Esophagus squamous epithelium (tissue), 5 donors: ENCODE data around the gene CLCNKA. TPM values are rescaled to one million over a fixed set of nuclear protein-coding genes. Genes with fewer than 3 reads are reported as not detected.
"Not testable (repeated sequence)": the region's sequence is repeated elsewhere in the genome, so short reads cannot be mapped to it uniquely, and the experiment has no call there.

Experiments
- DNase-seq: peaks from one replicate; lab custom pipeline; 2025; lab: John Stamatoyannopoulos, UW
- H3K27ac ChIP-seq, 4 donors: fragments of 200-600 bp; sonication (generic); one replicate each; pipeline ENCODE4 v1.5.1; 2016 to 2019; ENCODE audit warnings: mild to moderate bottlenecking in 1 of 4
- H3K27me3 ChIP-seq, 4 donors: fragments of 200-600 bp; sonication (generic); 1 replicate in 3 of 4; 2 replicates in 1 of 4; pipeline versions ENCODE4 v1.5.1 to v1.6.0; 2017 to 2021; ENCODE audit warnings: antibody characterized with exemption in 1 of 4
- H3K36me3 ChIP-seq, 3 donors: fragments of 200-600 bp; sonication (generic); one replicate each; pipeline ENCODE4 v1.5.1; 2016 to 2019
- H3K4me1 ChIP-seq, 3 donors: fragments of 200-600 bp; sonication (generic); one replicate each; pipeline ENCODE4 v1.5.1; 2017 to 2019
- H3K4me3 ChIP-seq, 4 donors: fragments of 200-600 bp; sonication (generic); 1 replicate in 3 of 4; 2 replicates in 1 of 4; pipeline ENCODE4 v1.5.1; 2016 to 2019; ENCODE audit warnings: mild to moderate bottlenecking in 2 of 4, moderate library complexity in 1 of 4
- H3K9me3 ChIP-seq, 3 donors: fragments of 200-600 bp; sonication (generic); one replicate each; pipeline ENCODE4 v1.5.1; 2016 to 2019
- POLR2A ChIP-seq, 4 donors: fragments of 450-650 bp; IDR thresholded peaks; one replicate each; pipeline ENCODE4 v1.6.1; 2017; ENCODE audit warnings: antibody characterized with exemption in 4 of 4, mild to moderate bottlenecking in 4 of 4, moderate library complexity in 3 of 4
- WGBS, 2 donors: methylation state at CpG; one replicate each; pipeline ENCODE4 v1.1.5; 2018; 5-methylcytosine and 5-hydroxymethylcytosine counted together
- intact Hi-C: fragments of 100-400 bp; cut with DNase I; formaldehyde crosslinking; loops from one replicate; pipeline ENCODE4 v1.15.0; 2022
- total RNA-seq, 4 donors: library from RNA; depleted of rRNA; stranded (reverse); fragments of >200 nt; gene quantifications; one replicate each; pipeline ENCODE4 v1.1.0, GENCODE V29; 2016
- TF ChIP-seq, protein P1 (sequence below), 6 experiments: fragments of 450-650 bp in 4 of 6; fragments of 200-600 bp in 2 of 6; sonication (generic) in 2 of 6; IDR thresholded peaks; one replicate each; pipeline ENCODE4 v1.5.1; 2016 to 2019; ENCODE audit warnings: antibody characterized with exemption in 6 of 6, mild to moderate bottlenecking in 4 of 6, moderate library complexity in 4 of 6
- donor health status: DM: yes; HTN: yes; CAD: no.

The CLCNKA gene
- total RNA-seq, 4 donors from 2014 or later, result not detected

DNA sequence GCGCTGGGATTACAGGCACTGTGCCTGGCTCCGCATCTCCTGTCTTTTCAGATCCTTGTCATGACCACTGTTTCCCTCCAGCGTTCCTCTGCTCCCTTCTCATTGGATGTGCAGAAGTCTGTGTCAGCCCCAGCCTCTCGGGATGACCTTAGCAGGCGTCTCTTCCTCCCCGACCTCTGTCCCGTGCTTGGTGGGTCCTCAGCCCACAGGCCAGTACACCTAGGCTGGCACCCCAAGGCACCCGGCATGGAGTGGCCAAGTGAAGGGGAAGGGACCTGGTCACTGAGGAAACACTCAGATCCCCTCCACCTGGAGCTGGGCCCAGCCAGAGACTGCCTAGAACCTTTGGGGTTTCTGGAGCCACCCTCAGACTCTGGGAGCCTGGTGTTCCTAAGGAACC is 19.4 kb downstream of the CLCNKA start:
- Histone ChIP-seq H3K4me1 (no peaks in the 10 kb centered on the region), H3K4me3 (no peak overlapping the region), H3K9me3 (no peaks in the 10 kb centered on the region), H3K36me3 (no peaks in the 10 kb centered on the region), H3K27ac (no peak overlapping the region), H3K27me3 (peaks cover 0 to 3% (median 0%) of the 10 kb centered on the region in 4 donors)
- TF ChIP-seq, protein P1, sequence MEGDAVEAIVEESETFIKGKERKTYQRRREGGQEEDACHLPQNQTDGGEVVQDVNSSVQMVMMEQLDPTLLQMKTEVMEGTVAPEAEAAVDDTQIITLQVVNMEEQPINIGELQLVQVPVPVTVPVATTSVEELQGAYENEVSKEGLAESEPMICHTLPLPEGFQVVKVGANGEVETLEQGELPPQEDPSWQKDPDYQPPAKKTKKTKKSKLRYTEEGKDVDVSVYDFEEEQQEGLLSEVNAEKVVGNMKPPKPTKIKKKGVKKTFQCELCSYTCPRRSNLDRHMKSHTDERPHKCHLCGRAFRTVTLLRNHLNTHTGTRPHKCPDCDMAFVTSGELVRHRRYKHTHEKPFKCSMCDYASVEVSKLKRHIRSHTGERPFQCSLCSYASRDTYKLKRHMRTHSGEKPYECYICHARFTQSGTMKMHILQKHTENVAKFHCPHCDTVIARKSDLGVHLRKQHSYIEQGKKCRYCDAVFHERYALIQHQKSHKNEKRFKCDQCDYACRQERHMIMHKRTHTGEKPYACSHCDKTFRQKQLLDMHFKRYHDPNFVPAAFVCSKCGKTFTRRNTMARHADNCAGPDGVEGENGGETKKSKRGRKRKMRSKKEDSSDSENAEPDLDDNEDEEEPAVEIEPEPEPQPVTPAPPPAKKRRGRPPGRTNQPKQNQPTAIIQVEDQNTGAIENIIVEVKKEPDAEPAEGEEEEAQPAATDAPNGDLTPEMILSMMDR (IDR thresholded peaks at IDR 0.05), result no peak
- no peak for TF ChIP-seq POLR2A (IDR thresholded peaks at IDR 0.05)
- WGBS, 2 donors, result 43 to 83% methylated on average over 2 to 8 of the region's 8 CpGs
- no peak for DNase-seq
- intact Hi-C loops, result no loop called here

DNA sequence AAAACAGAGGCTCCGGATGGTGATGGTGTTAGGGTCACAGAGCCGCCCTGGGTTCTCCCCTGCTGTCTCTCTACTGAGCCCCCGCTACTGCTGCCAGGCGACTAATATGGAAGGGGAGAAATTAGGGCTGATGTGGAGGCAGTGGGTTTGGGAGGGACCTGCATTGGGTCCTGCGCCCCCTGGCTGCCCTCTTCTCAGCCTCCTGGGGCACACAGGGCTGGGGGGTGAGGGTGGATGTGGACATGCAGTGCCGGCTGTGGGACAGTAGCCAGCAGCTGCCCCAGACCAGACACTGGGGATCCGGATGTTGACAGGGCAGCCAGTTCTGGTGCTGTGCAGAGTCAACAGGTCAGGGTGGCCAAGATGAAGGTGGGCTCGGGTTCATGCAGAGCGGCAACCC is 20.3 kb downstream of the CLCNKA start:
- intact Hi-C loops, result no loop called here
- no peak overlapping the region for H3K4me3 ChIP-seq
- no peaks in the 10 kb centered on the region for H3K9me3 ChIP-seq
- no peak overlapping the region for H3K27ac ChIP-seq
- peaks cover 0 to under 1% (median 0%) of the 10 kb centered on the region in 4 donors for H3K27me3 ChIP-seq
- whole genome bisulfite sequencing, 2 donors, result 61 to 73% methylated on average over 3 to 5 of the region's 9 CpGs
- no peak for DNase-seq
- H3K4me1 ChIP-seq, result no peaks in the 10 kb centered on the region
- no peaks in the 10 kb centered on the region for H3K36me3 ChIP-seq
- no peak for TF ChIP-seq POLR2A (IDR thresholded peaks at IDR 0.05)
- TF ChIP-seq, protein P1 (IDR thresholded peaks at IDR 0.05), result no peak

DNA sequence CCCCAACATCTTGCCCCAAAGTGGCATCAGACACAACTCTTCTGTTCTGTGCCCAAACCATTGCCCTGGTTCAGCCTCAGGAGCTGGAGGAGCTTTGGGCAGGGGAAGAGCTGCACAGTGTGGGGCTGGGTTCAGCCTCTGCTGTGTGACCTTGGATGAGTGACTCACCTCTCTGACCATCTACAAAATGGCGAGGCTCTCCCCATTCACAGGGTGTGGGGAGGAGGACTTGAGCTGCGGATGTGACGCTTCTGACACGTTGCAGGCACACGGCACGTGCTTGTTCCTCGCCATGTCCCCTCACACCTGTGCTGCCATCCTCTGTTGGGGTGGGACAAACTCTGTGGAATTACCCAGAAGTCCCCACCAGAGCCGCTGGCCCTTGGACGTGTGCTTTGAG is 20.8 kb downstream of the CLCNKA start:
- WGBS, 2 donors, result 88% methylated on average over 7 of the region's 9 CpGs; no CpG with 5 or more reads in 1 of the 2 donors
- H3K4me1 ChIP-seq, H3K4me3 ChIP-seq, DNase-seq, H3K27me3 ChIP-seq, H3K9me3 ChIP-seq, H3K36me3 ChIP-seq, intact Hi-C loops, H3K27ac ChIP-seq: not testable (repeated sequence)

DNA sequence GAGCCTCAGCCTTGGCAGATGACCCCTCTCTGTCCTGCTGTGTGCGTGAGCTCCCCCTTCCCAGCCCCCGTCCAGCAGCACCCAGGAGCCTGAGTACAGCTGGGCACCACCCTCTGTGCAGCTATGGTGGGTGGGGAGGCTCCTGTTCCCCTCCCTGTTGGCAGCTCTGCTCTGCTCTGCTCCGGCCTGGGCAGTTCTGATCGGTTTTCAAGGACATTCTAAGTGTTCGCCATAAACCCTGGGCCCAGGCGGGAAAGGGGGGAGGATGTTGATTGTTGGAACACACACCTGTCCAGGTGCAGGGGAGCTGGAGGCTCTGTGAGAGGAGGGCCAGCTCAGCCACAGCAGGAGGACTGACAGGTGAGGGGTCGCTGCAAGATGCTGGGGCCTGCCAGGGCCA is 21.7 kb downstream of the CLCNKA start, which contains the start of gene CLCNKB:
TSS of gene CLCNKB (plus strand) at position 262 of the 400 bp plus-strand sequence. CDS start 711 bp downstream, outside the sequence.
- intact Hi-C loops, result no loop called here
- WGBS, 2 donors, result 80% methylated on average over 2 of the region's 7 CpGs; no CpG with 5 or more reads in 1 of the 2 donors
- H3K4me3 ChIP-seq, result no peak within 1 kb of the TSS
- no peak for TF ChIP-seq POLR2A (IDR thresholded peaks at IDR 0.05)
- TF ChIP-seq, protein P1 (IDR thresholded peaks at IDR 0.05), result no peak
- H3K9me3 ChIP-seq, result no peaks in the 10 kb centered on the region
- H3K36me3 ChIP-seq, result no peaks in the 10 kb centered on the region
- no peak within 1 kb of the TSS for H3K27ac ChIP-seq
- peaks cover 0 to under 1% (median 0%) of the 10 kb centered on the region in 4 donors for H3K27me3 ChIP-seq
- DNase-seq, result no peak
- peaks cover under 1 to 5% (median 1%) of the 10 kb centered on the region in 3 donors for H3K4me1 ChIP-seq

DNA sequence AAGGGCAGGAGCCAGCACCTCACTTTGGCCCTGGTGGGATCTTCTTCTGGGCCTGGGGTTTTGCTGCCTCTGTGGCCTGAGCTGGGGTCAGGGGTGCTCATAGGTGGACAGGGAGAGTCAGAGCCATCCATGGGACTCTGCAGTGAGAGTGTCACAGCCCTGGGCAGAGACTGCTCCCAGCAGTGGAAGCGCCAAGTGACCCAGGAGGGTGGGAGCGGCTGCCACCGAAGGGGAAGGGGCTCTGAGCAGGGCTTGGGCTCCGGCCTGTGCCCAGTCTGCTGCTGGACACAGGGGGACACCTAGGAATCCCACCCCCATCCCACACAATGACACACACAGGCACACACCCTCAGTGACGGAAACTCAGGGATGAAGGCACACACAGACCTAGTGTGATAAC is 22.1 kb downstream of the CLCNKA start:
- no peak for DNase-seq
- Histone ChIP-seq H3K36me3 (no peaks in the 10 kb centered on the region), H3K27me3 (peaks cover 0 to 5% (median 0%) of the 10 kb centered on the region in 4 donors), H3K27ac (no peak overlapping the region), H3K9me3 (no peaks in the 10 kb centered on the region), H3K4me3 (no peak overlapping the region), H3K4me1 (peaks cover 5 to 10% (median 6%) of the 10 kb centered on the region in 3 donors)
- 81% methylated on average over 2 of the region's 5 CpGs; no CpG with 5 or more reads in 1 of the 2 donors for WGBS, 2 donors
- no peak for TF ChIP-seq POLR2A (IDR thresholded peaks at IDR 0.05)
- TF ChIP-seq, protein P1 (IDR thresholded peaks at IDR 0.05), result no peak
- intact Hi-C loops, result no loop called here
